Daoy (cell line): ENCODE measurements around the gene PCDHGB2. TPM values are rescaled to one million over a fixed set of nuclear protein-coding genes. Genes with fewer than 3 reads are reported as not detected.
A peak's percentile ranks its signal among the peaks of the same experiment; 100 is the strongest.
"Not testable (repeated sequence)": the region's sequence is repeated elsewhere in the genome, so short reads cannot be mapped to it uniquely, and the experiment has no call there.

Experiments used
- DNase-seq: peaks from one replicate; pipeline ENCODE4 v3.0.0-alpha.2; 2015; ENCODE audit warnings: low read depth
- total RNA-seq: library from RNA; depleted of rRNA; stranded (reverse); fragments of >200 nt; shearing (Covaris generic); gene quantifications from 2 replicates; pipeline ENCODE4 v1.2.3, GENCODE V29; 2014

The PCDHGB2 gene
- total RNA-seq, 1 experiment from 2014 or later: 0.23 TPM

DNA sequence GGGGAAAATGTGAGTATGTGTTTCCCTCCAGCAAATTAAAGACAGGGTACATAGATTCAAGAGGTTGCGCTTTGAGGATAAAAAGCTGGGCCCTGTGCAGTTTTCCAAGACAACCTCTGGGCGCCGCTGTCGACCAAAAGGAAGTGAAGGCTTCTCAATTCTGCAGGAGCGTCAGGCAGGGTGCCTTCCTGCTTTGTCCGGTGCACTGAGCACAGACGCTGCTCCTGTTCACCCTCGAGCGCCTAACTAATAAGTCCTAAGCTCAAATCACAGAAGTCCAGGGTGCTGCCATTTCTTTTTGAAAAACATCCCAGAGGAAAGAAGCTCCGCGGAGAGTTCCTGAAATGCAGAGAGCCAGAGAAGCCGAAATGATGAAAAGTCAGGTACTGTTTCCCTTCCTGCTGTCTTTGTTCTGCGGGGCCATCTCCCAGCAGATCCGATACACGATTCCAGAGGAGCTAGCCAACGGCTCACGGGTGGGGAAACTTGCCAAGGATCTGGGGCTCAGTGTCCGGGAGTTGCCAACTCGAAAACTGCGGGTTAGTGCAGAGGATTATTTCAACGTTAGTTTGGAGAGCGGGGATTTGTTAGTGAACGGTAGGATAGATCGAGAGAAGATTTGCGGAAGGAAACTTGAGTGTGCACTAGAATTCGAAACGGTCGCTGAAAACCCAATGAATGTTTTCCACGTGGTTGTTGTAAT is 9.7 kb upstream of the PCDHGB2 start, which contains the start of gene PCDHGB1:
PCDHGB1 (plus strand) TSS at position 183 of the 703 bp plus-strand sequence; CDS start at position 345, 162 bp downstream.
- DNase-seq: peak; percentile 73

- no peak for DNase-seq
Observed at GRCh38 chr5:141351591-141351990, 8.2 kb upstream of the PCDHGB2 start.

- DNase-seq: no peak
Observed at GRCh38 chr5:141354900-141355469, 4.8 kb upstream of the PCDHGB2 start, which contains the start of gene PCDHGA4. Gene PCDHGA4 (plus strand): TSS chr5:141355021. CDS start chr5:141355108, 87 bp downstream.

GRCh38 chr5:141355641-141356040 is 4.2 kb upstream of the PCDHGB2 start:
- no peak for DNase-seq

- DNase-seq: no peak
Observed at GRCh38 chr5:141356133-141356532, 3.7 kb upstream of the PCDHGB2 start.

DNA sequence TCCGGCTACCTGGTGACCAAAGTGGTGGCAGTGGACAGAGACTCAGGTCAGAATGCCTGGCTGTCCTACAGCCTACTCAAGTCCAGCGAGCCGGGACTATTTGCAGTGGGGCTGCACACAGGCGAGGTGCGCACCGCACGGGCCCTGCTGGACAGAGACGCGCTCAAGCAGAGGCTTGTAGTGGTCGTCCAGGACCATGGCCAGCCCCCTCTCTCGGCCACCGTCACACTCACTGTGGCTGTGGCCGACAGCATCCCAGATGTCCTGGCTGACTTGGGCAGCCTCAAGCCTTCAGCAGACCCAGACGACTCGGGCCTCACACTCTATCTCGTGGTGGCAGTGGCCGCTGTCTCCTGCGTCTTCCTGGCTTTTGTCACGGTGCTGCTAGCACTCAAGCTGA is 2.8 kb upstream of the PCDHGB2 start:
- DNase-seq: no peak

GRCh38 chr5:141360685-141361084 is 891 bp downstream of the PCDHGB2 start:
- DNase-seq: no peak

- no peak for DNase-seq
Observed at GRCh38 chr5:141362719-141363118, 2.9 kb downstream of the PCDHGB2 start.

DNA sequence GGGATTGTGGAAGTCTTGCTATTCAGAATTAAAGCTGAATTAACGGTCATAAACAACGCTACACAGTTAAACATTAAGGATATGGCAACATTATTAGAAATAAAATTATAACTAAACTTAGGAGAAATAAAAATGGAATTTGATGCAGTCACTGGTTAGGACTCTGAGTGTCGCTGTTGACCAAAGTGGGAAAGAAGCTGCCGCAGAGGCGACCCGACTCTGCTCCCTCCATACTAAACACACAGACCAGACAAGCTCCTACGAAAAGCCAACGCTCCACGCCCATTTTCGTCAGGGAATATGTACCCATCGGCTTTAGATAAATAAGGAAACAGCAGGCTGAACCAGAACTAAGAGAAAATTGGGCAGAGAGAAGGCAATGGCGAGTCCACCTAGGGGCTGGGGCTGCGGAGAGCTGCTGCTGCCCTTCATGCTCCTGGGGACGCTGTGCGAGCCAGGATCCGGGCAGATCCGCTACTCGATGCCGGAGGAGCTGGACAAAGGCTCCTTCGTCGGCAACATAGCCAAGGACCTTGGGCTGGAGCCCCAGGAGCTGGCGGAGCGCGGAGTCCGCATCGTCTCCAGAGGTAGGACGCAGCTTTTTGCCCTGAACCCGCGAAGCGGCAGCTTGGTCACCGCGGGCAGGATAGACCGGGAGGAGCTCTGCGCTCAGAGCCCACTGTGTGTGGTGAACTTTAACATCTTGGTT is 4.3 kb downstream of the PCDHGB2 start, which contains the start of gene PCDHGA5:
PCDHGA5 (plus strand) TSS at position 211 of the 709 bp plus-strand sequence; CDS start at position 380, 169 bp downstream.
- DNase-seq: no peak

- DNase-seq: no peak
Observed at GRCh38 chr5:141366016-141366896, 6.5 kb downstream of the PCDHGB2 start.

GRCh38 chr5:141369994-141370848 is 10.4 kb downstream of the PCDHGB2 start, which contains the start of gene PCDHGB3:
Gene PCDHGB3 (plus strand): TSS chr5:141370242. CDS start chr5:141370395, 153 bp downstream.
- DNase-seq: peak; percentile 50

DNA sequence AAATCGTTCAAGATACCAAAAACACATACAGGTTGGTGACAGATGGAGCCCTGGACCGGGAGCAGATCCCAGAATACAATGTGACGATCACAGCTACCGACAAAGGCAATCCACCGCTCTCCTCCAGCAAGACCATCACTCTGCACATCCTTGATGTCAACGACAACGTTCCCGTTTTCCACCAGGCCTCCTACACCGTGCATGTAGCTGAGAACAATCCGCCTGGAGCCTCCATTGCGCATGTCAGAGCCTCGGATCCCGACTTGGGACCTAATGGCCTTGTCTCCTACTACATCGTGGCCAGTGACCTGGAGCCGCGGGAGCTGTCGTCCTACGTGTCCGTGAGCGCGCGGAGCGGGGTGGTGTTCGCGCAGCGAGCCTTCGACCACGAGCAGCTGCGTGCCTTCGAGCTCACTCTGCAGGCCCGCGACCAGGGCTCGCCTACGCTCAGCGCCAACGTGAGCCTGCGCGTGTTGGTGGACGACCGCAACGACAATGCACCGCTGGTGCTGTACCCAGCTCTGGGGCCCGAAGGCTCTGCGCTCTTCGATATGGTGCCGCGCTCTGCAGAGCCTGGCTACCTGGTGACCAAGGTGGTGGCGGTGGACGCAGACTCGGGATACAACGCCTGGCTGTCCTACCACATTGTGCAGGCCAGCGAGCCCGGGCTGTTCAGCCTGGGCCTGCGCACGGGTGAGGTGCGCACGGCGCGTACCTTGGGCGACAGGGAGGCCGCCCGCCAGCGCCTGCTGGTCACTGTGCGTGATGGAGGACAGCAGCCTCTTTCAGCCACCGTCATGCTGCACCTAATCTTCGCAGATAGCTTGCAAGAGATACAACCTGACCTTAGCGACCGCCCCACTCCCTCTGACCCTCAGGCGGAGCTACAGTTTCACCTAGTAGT is 12.0 kb downstream of the PCDHGB2 start:
- no peak for DNase-seq

GRCh38 chr5:141373673-141374317 is 14.0 kb downstream of the PCDHGB2 start, which contains the start of gene PCDHGA6:
Gene PCDHGA6 (plus strand): TSS chr5:141373891. CDS start chr5:141374084, 193 bp downstream.
- DNase-seq: no peak

DNA sequence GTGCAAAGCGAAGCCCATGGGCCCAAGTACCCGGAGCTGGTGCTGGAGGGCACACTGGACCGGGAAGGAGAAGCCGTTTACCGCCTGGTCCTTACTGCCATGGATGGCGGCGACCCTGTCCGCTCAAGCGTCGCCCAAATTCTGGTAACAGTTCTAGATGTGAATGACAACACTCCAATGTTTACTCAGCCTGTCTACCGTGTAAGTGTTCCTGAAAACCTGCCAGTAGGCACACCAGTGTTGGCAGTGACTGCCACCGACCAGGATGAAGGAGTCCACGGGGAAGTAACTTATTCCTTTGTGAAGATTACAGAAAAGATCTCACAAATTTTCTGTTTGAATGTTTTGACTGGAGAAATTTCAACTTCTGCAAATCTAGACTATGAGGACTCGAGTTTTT is 14.8 kb downstream of the PCDHGB2 start:
- no peak for DNase-seq

DNA sequence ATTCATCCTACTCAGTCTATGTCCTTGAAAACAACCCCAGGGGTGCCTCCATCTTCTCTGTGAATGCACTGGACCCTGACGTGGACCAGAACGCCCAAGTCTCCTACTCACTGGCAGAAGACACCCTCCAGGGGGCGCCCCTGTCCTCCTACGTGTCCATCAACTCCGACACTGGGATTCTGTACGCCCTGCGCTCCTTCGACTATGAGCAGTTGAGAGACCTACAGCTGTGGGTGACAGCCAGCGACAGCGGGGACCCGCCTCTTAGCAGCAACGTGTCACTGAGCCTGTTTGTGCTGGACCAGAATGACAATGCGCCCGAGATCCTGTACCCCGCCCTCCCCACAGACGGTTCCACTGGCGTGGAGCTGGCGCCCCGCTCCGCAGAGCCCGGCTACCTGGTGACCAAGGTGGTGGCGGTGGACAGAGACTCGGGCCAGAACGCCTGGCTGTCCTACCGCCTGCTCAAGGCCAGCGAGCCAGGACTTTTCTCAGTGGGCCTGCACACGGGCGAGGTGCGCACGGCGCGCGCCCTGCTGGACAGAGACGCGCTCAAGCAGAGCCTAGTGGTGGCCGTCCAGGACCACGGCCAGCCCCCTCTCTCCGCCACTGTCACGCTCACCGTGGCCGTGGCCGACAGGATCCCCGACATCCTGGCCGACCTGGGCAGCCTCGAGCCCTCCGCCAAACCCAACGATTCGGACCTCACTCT is 15.8 kb downstream of the PCDHGB2 start:
- DNase-seq: not testable (repeated sequence)

GRCh38 chr5:141382469-141383294 is 22.9 kb downstream of the PCDHGB2 start, which contains the start of gene PCDHGA7:
Gene PCDHGA7 (plus strand): TSS chr5:141382742. CDS start chr5:141382900, 158 bp downstream.
- DNase-seq: no peak

GRCh38 chr5:141383345-141383744 is 23.6 kb downstream of the PCDHGB2 start:
- DNase-seq: no peak
